ENCODE data around the gene MAP7.
"Not testable (repeated sequence)": the region's sequence is repeated elsewhere in the genome, so short reads cannot be mapped to it uniquely, and the experiment has no call there.

The MAP7 gene

GRCh38 chr6:136592930-136593673 is 42.9 kb upstream of the MAP7 start:
- Histone ChIP-seq H3K36me3 (peaks cover 75% of the 10 kb centered on the region), H3K27ac (no peak overlapping the region), H3K9me3 (no peaks in the 10 kb centered on the region), H3K4me1 (ENCODE audit: control insufficient read depth in 1 of 2, insufficient read depth in 1 of 2, low read depth in 1 of 2, low read length in 1 of 2) (peaks cover 14 to 17% of the 10 kb centered on the region in 2 experiments), H3K4me3 (ENCODE audit: low read depth in 1 of 2, low read length in 1 of 2) (no peak overlapping the region), H3K27me3 (no peaks in the 10 kb centered on the region)
- TF ChIP-seq CTCF (IDR thresholded peaks at IDR 0.05) = no peak

DNA sequence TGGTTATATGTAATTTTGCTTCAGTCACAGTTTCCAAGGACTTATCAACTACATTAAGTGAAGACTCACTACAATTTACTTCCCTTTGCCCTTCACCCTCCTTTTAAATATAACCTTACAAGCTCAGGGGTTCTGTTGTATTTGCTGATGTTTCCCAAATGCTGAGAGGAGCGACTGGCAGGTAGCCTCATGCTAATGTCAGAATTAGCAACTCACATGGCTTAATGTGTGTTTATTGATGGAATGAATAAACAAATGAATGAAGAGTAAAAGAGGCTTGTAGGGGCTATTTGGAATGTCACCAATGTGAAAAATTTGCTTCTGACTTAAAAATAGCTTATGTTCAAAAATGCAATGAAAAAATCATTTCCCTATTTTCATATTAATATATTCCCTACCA is 41.4 kb upstream of the MAP7 start:
- no peaks in the 10 kb centered on the region for H3K27me3 ChIP-seq
- no peak overlapping the region for H3K4me3 ChIP-seq (ENCODE audit: low read depth in 1 of 2, low read length in 1 of 2)
- H3K36me3 ChIP-seq = peaks cover 75% of the 10 kb centered on the region
- no peak overlapping the region for H3K27ac ChIP-seq
- H3K4me1 ChIP-seq (ENCODE audit: control insufficient read depth in 1 of 2, insufficient read depth in 1 of 2, low read depth in 1 of 2, low read length in 1 of 2) = peaks cover 14 to 17% of the 10 kb centered on the region in 2 experiments
- H3K9me3 ChIP-seq = no peaks in the 10 kb centered on the region
- no peak for TF ChIP-seq CTCF (IDR thresholded peaks at IDR 0.05)

DNA sequence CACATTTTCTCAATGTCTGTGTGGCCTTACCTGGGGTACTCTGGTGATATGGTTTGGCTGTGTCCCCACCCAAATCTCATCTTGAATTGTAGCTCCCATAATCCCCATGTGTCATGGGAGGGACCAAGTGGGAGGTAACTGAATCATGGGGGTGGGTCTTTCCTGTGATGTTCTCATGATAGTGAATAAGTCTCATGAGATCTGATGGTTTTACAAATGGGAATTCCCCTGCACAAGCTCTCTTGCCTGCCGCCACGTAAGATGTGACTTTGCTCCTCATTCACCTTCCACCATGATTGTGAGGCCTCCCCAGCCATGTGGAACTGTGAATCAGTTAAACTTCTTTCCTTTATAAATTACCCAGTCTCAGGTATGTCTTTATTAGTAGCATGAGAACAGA is 40.6 kb upstream of the MAP7 start:
- not testable (repeated sequence) for H3K27me3 ChIP-seq
- peaks cover 78% of the 10 kb centered on the region for H3K36me3 ChIP-seq

GRCh38 chr6:136587527-136587926 is 37.3 kb upstream of the MAP7 start:
- Histone ChIP-seq H3K4me1 (ENCODE audit: control insufficient read depth in 1 of 2, insufficient read depth in 1 of 2, low read depth in 1 of 2, low read length in 1 of 2) (no peaks in the 10 kb centered on the region), H3K9me3 (no peaks in the 10 kb centered on the region), H3K36me3 (peaks cover 95% of the 10 kb centered on the region), H3K27ac (no peak overlapping the region), H3K4me3 (ENCODE audit: low read depth in 1 of 2, low read length in 1 of 2) (no peak overlapping the region), H3K27me3 (no peaks in the 10 kb centered on the region)
- TF ChIP-seq CTCF (IDR thresholded peaks at IDR 0.05) = no peak

More for the DNA sequence above, 40.6 kb upstream of the MAP7 start:
- H3K4me1 ChIP-seq (ENCODE audit: control insufficient read depth in 1 of 2, insufficient read depth in 1 of 2, low read depth in 1 of 2, low read length in 1 of 2) = peaks cover 14 to 17% of the 10 kb centered on the region in 2 experiments
- H3K27ac ChIP-seq; H3K4me3 ChIP-seq (ENCODE audit: low read depth in 1 of 2, low read length in 1 of 2); H3K9me3 ChIP-seq: not testable (repeated sequence)

DNA sequence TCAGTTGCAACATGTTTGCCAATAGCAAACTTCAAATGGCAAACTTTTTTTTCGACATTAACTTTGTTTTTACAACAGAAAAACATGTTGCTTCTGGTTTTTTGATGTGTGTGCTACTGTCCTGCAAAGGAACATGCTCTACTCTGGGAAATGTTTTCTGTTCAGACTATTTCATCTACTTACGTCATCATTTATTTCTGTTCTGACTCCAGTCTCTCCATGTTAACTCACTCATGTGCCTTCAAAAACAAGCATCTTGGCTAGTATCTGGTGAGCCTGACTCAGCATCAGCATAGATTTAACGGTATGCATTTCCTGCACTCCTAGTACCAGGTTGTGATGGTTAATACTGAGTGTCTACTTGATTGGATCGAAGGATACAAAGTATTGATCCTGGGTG is 36.1 kb upstream of the MAP7 start:
- Histone ChIP-seq H3K27me3 (no peaks in the 10 kb centered on the region), H3K36me3 (peaks cover 95% of the 10 kb centered on the region), H3K4me3 (ENCODE audit: low read depth in 1 of 2, low read length in 1 of 2) (no peak overlapping the region), H3K9me3 (no peaks in the 10 kb centered on the region), H3K27ac (no peak overlapping the region), H3K4me1 (ENCODE audit: control insufficient read depth in 1 of 2, insufficient read depth in 1 of 2, low read depth in 1 of 2, low read length in 1 of 2) (no peaks in the 10 kb centered on the region)
- TF ChIP-seq CTCF (IDR thresholded peaks at IDR 0.05) = no peak

- H3K4me1 ChIP-seq (ENCODE audit: control insufficient read depth in 1 of 2, insufficient read depth in 1 of 2, low read depth in 1 of 2, low read length in 1 of 2); H3K27ac ChIP-seq; H3K9me3 ChIP-seq; H3K4me3 ChIP-seq (ENCODE audit: low read depth in 1 of 2, low read length in 1 of 2); H3K27me3 ChIP-seq: not testable (repeated sequence)
- peaks cover 95% of the 10 kb centered on the region for H3K36me3 ChIP-seq
Measured at GRCh38 chr6:136585523-136585922, 35.3 kb upstream of the MAP7 start.

- H3K27me3 ChIP-seq; H3K27ac ChIP-seq; H3K4me3 ChIP-seq (ENCODE audit: low read depth in 1 of 2, low read length in 1 of 2); H3K9me3 ChIP-seq; H3K4me1 ChIP-seq (ENCODE audit: control insufficient read depth in 1 of 2, insufficient read depth in 1 of 2, low read depth in 1 of 2, low read length in 1 of 2): not testable (repeated sequence)
- H3K36me3 ChIP-seq = peaks cover 95% of the 10 kb centered on the region
Measured at GRCh38 chr6:136584290-136584689, 34.1 kb upstream of the MAP7 start.
